Putamen (tissue), 1 donor: ENCODE data around the gene HTR7.
"Not testable (repeated sequence)": the region's sequence is repeated elsewhere in the genome, so short reads cannot be mapped to it uniquely, and the experiment has no call there.

Source experiments
- DNase-seq: peaks from one replicate; pipeline ENCODE4 v3.0.0-alpha.2; 2016; ENCODE audit warnings: low spot score

The HTR7 gene

GRCh38 chr10:90857635-90858460 is at the start of gene HTR7:
TSS of gene HTR7 (minus strand) at chr10:90858039. CDS start at chr10:90857671, 368 bp downstream.
- peak; percentile 3 for DNase-seq

DNA sequence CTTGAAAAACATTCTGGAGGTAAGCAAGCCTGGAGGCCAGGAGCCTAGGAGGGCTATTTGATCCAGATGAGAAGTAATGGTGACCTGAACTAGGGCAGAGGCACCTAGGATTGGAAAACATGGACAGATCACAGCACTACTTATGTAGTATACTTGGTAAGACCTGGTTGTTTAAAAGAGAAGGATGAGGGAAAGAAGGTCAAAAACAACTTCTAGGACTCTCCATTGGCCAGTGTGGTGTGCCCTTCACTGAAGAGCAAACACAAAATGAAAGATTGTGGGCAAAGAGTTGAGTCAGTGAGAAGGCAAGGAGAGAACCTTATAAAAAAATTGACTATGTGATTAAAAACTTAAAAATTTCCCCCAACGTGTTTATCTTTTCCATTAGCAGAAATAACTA is 48.8 kb upstream of the HTR7 start:
- no peak for DNase-seq

GRCh38 chr10:90905925-90906324 is 48.1 kb upstream of the HTR7 start:
- DNase-seq, result no peak

DNA sequence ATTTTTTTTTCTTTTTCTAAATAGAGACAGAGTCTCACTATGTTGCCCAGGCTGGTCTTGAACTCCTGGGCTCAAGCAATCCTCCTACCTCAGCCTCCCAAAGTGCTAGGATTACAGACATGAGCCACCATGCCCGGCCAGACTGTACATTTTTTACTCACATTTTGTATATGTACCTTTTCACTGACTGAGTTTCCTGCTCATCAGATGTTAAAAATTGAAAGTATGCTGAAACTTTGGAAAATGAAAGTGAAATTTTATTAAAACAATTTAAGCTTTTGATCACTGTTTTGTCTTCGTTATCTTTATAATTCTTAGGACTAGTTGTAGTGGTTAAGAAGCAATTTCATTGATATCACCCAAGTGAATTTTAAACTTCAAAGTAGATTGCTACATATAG is 39.1 kb upstream of the HTR7 start:
- not testable (repeated sequence) for DNase-seq

- no peak for DNase-seq
Measured at GRCh38 chr10:90893190-90893589, 35.4 kb upstream of the HTR7 start.

GRCh38 chr10:90890347-90890746 is 32.5 kb upstream of the HTR7 start:
- DNase-seq, result no peak

DNA sequence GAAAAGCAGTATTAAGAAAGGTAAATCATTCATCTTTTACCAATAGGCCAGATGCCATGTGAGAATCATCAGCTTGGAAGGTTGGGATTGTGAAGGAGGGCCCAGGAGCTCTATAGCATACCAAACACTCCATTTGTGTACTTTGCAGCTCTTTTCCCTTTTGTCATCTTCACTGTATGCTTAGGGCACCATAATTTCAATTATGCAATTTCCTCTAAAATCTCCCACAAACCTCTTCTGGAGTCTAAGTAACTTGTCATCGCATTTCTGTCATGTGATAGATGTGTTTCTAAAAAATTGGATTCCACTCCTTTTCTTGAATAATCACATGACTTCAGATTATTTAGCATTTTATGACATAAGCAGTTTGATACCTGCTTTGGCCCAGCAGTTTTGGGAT is 31.8 kb upstream of the HTR7 start:
- no peak for DNase-seq

GRCh38 chr10:90888387-90888786 is 30.5 kb upstream of the HTR7 start:
- no peak for DNase-seq

DNA sequence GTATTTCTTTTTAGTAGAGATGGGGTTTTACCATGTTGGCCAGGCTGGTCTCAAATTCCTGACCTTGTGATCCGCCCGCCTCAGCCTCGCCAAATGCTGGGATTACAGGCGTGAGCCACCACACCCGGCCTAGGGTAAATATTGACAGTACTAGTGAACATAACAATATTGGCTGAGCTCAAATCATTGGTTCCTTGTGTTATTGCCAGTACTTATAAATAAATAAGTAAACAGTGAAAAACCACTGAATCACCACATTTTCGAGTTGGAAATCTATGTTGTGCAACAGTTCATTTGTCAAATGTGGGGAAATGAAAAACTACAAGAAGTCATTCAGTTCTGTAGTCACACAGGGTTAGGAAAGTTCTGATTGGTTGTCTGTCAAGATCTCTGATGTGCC is 29.7 kb upstream of the HTR7 start:
- DNase-seq, result no peak

DNA sequence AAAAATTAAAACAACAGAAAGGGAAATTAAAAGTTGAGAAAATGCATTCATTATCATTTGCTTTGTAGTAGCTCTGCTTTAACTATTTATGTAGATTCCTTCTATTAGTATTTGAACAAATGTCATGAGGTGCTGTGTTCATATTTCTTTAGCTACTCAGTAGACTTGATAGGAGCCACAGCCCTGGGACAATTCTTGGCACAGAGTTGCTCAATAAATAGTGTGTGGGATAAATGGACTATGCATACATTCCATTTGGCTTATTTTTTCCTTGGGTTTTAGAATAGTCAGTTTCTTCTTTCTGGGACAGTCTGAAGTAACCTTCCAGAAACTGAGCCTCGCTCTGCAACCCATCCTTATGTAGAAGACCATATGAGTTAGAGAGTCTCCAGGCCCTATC is 27.3 kb upstream of the HTR7 start:
- no peak for DNase-seq

DNA sequence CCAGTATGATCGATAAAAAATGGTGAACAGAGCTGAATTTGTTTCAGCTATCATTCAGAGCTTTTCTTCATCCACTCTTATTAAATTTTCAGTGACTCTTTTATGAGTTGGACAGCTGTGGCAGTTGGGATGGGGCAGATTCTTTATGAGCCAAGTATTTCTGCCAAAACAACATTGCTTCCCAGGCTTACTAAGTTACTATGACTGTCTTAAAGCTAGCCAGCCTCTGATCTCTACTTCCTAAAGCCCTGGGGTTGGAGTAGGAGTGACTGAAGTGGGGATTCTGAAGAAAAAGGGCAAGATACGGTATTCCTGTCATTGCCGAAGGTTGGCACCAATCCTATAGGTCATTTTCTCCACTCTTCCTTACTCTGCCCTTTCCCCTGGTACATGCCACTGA is 26.6 kb upstream of the HTR7 start:
- DNase-seq, result no peak

- not testable (repeated sequence) for DNase-seq
Measured at GRCh38 chr10:90880059-90880719, 22.4 kb upstream of the HTR7 start.

DNA sequence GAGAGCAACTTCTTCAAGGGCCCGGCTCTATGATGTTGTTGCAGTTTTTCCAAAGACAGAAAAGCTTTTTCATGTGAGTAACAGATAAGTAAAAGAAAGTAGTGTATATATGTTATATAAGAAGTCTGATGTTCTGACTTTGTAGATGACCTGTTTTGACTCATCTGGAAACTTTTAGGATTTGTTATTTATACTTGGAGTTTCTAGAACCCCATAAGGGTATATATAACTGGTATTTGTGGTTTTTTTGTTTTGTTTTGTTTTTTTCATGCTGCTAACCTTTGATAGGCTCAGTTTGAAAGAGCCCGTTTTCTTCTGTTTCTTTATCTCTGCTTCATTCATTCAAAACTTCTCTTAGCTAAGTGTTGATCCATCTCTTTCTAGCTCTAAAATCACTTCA is 21.2 kb upstream of the HTR7 start:
- DNase-seq, result no peak

DNA sequence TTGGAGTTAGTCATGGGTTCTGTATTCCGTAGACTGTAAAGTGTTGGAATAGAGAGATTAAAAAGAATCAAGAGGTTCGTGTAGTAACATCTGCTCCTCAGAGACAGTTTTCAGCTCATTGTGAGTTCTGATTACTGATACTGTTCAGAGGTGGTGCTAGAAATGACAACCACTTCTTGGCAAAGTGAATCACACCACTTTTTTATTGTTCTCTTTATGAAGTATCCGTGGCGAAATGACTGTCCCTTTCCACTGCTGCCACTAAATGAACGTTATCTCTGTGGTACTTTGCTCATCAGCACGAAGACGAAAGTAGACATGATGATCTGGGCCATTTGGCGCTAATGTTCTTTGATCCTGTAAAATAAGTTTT is 14.8 kb upstream of the HTR7 start:
- DNase-seq, result no peak

DNA sequence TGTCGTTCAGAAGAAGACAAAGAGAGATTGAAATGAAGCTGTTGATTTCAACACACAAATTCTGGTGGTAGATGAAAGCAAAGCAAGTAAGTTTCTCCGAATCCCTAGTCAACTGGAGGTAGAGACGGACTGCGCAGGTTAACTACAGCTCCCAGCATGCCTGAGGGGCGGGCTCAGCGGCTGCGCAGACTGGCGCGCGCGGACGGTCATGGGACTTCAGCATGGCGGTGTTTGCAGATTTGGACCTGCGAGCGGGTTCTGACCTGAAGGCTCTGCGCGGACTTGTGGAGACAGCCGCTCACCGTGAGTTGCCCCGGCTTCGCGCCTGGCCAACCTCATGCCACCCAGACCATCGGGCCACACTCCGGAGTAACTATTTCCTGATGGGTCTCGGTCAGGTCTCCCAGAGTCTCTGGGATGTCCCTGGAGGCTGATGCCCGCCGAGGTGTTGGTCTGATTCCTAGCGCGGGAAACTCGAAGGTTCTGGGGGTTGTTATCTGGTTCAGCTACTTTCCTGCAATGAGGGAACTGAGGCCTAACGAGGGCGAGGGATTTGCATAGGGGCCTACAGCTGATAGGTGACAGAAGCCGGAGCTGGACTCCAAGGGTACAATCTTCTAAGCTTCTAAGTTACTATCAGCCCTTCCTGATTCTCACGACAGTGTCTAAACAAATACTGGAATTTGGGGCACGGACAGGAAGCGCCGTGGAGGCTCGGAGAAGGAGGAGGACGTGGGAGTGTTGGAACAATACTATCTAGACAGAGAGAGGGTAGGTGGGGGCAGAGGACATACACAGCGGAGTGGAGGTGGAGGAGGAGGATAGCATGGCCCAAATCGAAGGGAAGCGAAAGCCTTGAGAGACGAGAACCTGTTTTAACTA is 14.2 kb upstream of the HTR7 start, which contains the start of gene RPP30:
Gene RPP30 (plus strand): TSS at position 209 of the 882 bp plus-strand sequence. CDS start 13 bp downstream, at position 222.
- peak; percentile 84 for DNase-seq

DNA sequence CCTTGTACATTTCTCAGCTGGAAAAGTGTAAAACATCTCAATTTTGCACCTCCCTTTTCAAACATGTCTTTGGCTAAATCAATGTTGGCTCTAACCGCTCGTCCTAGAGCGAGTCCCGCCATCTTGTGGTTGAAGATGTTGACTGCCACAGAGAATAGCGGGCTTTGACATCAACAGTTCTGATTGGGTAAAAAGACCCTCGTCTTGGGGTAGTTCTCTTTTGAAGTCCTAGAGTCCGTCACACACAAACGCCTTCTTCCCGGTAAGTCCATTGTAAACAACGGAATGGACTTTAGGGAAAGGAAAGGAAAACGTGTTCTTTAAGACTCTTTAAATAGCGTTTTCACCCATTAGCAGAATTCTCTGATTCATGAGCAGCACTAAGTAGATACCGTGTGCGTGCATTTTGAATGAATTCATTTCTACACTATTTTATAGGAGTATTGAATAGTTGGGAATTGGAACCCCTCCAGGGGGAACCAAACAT is 13.5 kb upstream of the HTR7 start:
- DNase-seq, result peak; percentile 72

- DNase-seq, result no peak
Measured at GRCh38 chr10:90866050-90866598, 8.3 kb upstream of the HTR7 start.

- no peak for DNase-seq
Measured at GRCh38 chr10:90865401-90865800, 7.6 kb upstream of the HTR7 start.

GRCh38 chr10:90862908-90863514 is 5.2 kb upstream of the HTR7 start:
- DNase-seq, result peak; percentile 3

- DNase-seq, result no peak
Measured at GRCh38 chr10:90860790-90861189, 3.0 kb upstream of the HTR7 start.

- no peak for DNase-seq
Measured at GRCh38 chr10:90859321-90859751, 1.5 kb upstream of the HTR7 start.
